Measurements from ENCODE around the gene RBFOX2.

DNA sequence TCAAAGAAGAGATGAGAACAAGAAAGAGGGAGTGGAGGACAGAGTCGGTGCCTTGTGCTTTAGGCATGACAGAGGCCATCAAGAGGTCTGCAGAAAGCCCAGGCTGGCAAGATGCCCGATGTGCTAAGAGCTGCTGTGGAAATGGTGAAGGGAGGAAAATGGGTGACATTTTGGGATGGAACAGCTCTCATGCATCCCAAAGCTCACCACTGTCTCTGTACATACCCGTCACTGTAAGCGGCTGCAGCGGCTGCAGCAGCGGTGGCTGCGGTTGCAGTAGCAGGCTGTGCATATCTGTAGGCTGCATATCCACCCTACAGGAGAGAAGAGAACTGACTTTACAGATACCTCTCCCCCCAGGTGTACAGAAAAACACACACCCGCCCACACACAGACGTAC is 282.4 kb downstream of the RBFOX2 start:
- TF ChIP-seq, protein P1, sequence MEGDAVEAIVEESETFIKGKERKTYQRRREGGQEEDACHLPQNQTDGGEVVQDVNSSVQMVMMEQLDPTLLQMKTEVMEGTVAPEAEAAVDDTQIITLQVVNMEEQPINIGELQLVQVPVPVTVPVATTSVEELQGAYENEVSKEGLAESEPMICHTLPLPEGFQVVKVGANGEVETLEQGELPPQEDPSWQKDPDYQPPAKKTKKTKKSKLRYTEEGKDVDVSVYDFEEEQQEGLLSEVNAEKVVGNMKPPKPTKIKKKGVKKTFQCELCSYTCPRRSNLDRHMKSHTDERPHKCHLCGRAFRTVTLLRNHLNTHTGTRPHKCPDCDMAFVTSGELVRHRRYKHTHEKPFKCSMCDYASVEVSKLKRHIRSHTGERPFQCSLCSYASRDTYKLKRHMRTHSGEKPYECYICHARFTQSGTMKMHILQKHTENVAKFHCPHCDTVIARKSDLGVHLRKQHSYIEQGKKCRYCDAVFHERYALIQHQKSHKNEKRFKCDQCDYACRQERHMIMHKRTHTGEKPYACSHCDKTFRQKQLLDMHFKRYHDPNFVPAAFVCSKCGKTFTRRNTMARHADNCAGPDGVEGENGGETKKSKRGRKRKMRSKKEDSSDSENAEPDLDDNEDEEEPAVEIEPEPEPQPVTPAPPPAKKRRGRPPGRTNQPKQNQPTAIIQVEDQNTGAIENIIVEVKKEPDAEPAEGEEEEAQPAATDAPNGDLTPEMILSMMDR (IDR thresholded peaks at IDR 0.05) = no peak
- TF ChIP-seq POLR2A (IDR thresholded peaks at IDR 0.05) = no peak

Data from tibial nerve (tissue), 3 donors.